CD4-positive, alpha-beta T cell treated with Interferon gamma for 1 hour (primary cell): ENCODE results near the gene STX1B.
"Not testable (repeated sequence)": the region's sequence is repeated elsewhere in the genome, so short reads cannot be mapped to it uniquely, and the experiment has no call there.

Experiments used
- DNase-seq: peaks from one replicate; pipeline ENCODE4 v3.0.0-alpha.2; 2020

Gene STX1B

DNA sequence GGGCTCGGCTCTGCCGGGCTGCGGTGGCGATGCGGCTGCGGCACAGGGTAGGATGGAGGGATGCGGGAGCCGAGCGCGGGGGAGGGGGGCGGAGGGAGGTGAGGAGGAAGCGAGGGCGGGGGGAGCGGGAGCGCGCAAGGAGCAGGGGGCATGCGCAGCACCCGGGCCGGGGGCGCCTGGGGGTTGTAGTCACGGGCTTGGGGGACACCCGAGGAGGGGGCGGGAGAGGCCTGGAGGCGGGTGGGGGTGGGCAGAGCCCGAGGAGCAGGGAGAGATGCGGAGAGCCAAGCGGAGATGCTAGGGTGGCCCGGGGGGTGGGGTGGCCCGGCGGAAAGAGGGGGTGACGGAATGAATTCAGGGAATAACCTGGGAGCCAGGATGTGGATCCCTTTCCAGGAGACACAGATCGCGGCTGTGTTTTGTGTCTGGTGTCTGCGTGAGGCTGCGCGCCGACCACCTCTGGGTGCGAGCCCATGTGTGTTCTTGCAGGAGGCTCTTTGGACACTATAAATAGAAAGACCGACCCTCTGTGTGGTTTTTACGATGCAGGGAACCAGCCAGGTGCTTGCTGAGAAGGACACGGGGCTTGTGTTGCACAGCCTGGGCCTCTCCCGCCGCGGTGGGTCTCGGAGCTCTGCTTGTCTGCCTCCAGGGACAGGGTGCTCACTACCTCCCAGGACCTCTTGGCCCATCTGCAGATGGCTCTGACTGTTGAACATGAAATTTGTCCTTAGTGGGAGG lies at the start of gene STX1B:
TSS of gene STX1B (minus strand) at position 54 of the 741 bp plus-strand sequence. CDS start 242 bp downstream, outside the sequence.
- peak; percentile 58 for DNase-seq

GRCh38 chr16:31055613-31056012 lies 45.2 kb upstream of the STX1B start:
- DNase-seq = no peak

DNA sequence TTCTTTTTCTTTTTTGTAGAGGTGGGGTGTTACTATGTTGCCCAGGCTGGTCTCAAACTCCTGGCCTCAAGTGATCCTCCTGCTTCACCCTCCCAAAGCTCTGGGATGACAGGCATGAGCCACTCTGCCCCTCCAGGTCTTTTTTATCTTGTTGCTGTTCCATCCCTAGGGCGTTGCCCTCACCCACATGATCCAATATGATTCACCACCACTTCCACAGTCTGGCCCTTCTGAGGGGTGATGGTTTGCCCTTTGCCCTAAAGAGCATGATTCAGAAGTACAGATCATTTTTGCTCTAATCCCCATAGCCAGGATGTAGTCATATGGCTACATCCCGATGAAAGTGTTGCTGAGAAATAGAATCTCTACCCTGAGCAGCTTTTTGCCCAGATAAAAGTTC lies 41.7 kb upstream of the STX1B start:
- peak; percentile 37 for DNase-seq

DNA sequence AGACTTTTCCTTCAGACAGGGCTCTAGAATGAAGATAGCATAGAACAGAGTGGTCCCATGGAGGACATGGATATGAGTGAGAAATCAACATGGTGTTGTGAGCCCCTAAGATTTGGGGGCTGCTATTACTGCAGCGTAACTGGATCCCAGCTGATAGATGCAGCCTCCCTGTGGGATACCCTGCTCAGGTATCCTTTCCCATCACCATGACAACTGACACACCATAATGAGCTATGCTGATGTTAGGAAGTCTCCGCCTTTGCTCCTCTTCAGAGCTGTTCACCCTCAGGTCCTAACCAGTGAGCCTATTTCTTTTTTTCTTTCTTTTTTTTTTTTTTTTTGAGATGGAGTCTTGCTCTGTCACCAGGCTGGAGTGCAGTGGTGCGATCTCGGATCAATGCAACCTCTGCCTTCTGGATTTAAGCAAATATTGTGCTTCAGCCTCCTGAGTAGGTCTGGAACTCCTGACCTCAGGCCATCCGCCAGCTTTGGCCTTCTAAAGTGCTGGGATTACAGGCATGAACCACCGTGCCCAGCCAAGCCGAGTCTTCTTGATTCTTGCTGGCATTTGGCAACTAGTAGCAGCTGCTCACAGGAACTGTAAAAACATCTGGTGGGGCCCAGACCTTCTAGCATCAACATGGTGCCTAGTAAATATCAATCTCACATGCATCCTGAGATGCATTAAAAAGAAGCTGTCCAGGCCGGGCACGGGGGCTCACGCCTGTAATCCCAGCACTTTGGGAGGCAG lies 40.0 kb upstream of the STX1B start:
- no peak for DNase-seq

- DNase-seq = no peak
These were observed 33.6 kb upstream of the STX1B start for GRCh38 chr16:31043898-31044481.

DNA sequence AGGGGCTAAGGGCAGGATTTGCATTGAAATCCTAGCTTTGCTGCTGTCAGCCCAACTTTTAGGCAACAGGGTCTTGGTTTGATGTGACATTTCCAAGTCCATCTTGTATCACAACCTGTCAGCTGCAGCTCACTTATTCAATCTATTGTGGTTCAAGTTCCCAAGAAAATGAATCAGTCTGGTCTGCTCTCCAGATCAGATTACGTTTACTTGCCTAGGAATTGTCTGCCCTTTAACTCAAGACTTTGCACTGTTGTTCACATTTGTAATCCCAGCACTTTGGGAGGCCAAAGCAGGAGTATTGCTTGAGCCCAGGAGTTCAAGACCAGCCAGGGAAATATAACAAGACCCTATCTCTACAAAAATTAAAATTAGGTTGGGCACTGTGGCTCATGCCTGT lies 32.9 kb upstream of the STX1B start:
- DNase-seq = no peak

- DNase-seq = no peak
These were observed 32.4 kb upstream of the STX1B start for GRCh38 chr16:31042866-31043265.

- no peak for DNase-seq
These were observed 28.6 kb upstream of the STX1B start for GRCh38 chr16:31038993-31039392.

GRCh38 chr16:31036691-31037090 lies 26.3 kb upstream of the STX1B start:
- DNase-seq = no peak

- DNase-seq = peak; percentile 86
These were observed 23.5 kb upstream of the STX1B start for GRCh38 chr16:31033709-31034492.

DNA sequence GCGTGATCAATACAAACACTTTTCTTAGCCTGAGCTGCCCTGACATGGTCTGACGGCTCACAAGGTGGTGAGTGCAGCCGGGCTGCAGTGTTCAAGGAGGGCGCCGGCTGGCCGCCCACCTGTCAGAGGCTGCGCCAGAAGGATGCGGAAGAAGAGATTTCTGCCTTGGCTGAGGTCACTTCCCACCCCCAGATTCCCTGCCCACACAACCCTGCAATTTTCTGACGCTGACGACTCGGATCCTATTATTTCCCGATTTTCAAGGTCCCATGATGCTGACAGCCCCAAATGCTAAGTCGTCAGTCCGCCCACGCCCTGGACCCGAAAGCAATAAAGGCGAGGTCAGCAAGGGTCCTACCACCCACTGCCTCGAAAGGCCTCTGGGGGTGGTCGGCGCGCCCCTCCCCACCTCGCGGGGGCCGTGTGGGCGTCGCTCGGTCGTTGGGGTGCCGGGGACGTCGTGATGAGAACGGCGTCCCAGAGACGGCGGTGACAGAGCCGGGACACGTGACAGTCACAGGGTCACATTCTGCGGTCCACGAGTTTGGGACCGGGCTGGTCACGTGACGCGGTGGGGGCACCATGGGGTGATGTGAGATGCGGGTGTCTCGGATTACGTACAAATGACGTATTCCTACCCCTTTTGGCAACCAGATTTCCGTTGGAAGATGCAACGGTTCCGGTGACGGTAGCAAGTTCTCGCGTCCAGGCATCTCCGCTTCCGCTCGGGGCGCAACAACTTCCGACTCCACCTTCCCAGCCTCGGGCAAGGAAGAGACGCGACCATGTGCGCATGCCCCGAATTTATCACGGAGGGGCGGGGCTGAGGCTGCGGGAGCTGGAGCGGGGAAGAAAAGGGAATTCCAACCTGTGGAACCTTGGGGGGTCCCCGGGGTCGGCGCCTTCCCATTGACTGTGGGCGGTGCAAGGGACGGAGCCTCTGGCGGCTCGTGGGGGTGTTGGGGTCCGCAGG lies 22.6 kb upstream of the STX1B start, which contains the start of gene STX4:
TSS of gene STX4 (plus strand) at position 823 of the 973 bp plus-strand sequence. CDS start 248 bp downstream, outside the sequence.
- DNase-seq = peak; percentile 99

DNA sequence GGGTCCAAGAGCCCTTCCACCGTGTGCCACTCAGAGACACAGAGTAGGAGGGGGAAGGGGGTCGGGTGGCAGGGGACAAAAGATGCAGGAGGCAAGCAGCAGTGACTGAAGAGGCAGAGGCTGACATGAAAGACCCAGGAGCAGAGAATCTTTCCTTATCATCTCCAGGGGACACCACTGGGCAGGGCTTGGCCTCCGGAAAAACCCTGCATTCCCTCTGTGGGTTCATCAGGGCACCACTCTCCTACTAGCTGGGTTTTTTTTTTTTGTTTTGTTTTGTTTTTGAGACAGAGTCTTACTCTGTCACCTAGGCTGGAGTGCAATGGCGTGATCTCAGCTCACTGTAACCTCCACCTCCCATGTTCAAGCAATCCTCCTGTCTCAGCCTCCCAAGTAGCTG lies 20.8 kb upstream of the STX1B start:
- DNase-seq = no peak

GRCh38 chr16:31029272-31029671 lies 18.8 kb upstream of the STX1B start:
- DNase-seq = no peak

- DNase-seq = no peak
These were observed 14.9 kb upstream of the STX1B start for GRCh38 chr16:31025339-31025738.

DNA sequence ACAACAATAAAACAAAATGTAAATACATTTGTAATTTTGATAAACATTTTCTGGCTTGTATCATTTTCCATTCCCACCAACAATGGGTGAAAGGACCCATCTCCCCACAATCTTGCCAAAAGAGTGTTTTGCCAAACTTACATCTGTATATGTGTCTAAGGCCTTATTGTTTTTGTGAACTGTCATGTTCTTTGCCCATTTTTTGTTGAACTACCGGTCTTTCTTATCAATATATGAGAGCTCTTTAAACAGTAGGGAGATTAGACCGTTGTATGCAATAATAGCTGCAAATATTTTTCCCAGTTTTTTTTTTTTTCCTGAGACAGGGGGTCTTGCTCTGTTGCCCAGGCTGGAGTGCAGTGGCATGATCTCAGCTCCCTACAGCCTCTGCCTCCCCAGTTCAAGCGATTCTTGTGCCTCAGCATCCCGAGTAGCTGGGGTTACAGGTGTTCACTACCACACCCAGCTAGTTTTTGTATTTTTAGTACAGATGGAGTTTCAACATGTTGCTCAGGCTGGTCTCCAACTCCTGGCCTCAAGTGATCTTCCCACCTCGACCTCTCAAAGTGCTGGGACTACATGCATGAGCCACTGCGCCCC lies 13.3 kb upstream of the STX1B start:
- no peak for DNase-seq

DNA sequence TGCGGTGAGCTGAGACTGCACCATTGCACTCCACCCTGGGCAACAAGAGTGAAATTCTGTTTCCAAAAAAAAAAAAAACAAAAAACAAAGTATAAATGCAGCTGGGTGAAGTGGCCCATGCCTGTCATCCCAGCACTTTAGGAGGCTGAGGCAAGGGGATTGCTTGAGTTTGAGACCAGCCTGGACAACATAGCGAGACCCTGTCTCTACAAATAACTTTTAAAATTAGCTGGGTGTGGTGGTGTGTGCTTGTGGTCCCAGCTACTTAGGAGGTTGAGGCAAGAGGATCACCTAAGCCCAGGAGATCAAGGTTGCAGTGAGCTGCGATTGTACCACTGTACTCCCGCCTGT lies 12.8 kb upstream of the STX1B start:
- no peak for DNase-seq

DNA sequence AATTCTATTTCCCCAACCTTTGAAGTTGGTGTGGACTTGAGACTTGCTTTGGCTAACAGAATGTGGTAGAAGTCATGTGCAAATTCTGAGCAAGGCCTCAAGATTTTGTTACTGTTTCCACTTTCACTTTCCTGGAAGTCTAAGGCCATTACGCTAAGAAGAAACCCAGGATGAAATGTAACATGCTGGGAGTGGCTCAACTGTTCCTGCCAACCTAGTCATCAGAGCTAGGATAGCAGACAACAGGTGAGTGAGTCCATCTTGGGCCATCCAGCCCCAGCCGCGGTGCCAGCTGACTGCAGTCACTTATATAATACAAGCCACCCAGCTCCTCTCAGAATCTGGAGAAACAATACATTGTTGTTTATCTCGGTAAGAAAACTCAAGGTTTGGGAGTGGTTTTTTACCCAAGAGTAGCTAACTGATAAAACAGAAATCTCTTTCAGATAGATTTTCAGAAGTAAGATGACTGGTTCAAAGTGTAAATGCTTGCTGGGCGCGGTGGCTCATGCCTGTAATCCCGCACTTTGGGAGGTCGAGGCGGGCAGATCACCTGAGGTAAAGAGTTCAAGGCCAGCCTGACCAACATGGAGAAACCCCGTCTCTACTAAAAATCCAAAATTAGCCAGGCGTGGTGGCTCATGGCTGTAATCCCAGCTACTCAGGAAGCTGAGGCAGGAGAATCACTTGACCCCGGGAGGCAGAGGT lies 12.3 kb upstream of the STX1B start:
- DNase-seq = no peak

DNA sequence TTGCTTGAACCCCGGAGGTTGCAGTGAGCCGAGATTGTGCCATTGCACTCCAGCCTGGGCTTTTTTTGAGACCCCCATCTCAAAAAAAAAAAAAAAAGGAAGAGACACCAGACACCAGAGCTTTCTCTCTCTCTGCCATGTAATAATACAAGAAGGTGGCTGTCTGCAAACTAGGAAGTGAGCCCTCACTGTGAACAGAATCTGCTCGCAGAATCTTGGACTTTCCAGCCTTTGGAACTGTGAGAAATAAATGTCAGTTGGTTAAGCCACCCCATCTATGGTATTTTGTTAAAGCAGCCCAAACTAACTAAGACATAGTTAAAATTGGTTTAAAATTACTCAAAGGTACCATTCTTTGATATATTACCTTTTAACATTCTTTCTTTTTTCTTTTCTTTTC lies 10.1 kb upstream of the STX1B start:
- no peak for DNase-seq

DNA sequence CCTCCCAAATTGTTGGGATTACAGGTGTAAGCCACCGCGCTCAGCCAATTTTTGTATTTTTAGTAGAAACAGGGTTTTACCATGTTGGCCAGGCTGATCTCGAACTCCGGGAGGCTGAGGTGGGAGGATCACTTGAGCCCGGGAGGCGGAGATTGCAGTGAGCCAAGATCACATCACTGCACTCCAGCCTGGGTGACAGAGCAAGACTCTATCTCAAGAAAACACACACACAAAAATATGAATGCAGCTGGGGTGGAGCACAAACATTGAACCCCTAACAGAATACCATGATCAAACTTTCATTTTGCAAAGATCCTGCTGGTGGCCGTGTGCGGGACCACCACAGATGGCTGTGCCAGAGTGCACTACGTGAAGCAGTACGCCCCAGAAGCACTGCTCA lies 7.3 kb upstream of the STX1B start:
- DNase-seq = not testable (repeated sequence)

- DNase-seq = no peak
These were observed 5.6 kb upstream of the STX1B start for GRCh38 chr16:31016018-31016417.

DNA sequence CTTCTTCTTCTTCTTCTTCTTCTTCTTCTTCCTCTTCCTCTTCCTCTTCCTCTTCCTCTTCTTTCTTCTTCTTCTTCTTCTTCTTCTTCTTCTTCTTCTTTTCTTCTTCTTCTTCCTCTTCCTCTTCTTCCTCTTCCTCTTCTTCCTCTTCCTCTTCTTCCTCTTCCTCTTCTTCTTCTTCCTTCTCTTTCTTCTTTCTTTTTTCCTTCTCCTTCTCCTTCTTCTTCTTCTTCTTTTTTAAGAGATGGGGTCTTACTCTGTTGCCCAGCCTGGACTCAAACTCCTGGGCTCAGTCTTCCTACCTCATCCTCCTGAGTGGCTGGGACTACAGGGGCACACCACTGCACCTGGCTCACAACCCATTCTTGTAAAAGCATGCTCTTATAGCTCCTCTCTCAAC lies 2.9 kb upstream of the STX1B start:
- DNase-seq = not testable (repeated sequence)
